H1 (cell line): ENCODE data around the gene ITPKB. TPM values are rescaled to one million over a fixed set of nuclear protein-coding genes. Genes with fewer than 3 reads are reported as not detected.

Experiments used
- CTCF ChIA-PET: fragments of 300-600 bp; sonication (Branson Sonifier 250); formaldehyde crosslinking; loops from one replicate; lab custom pipeline; 2021; ENCODE audit not compliant: partially characterized antibody; lab: Charles Lee
- POLR2A ChIA-PET: fragments of 300-600 bp; sonication (Branson Sonifier 250); formaldehyde crosslinking; loops from one replicate; lab custom pipeline; 2021; ENCODE audit warnings: inconsistent platforms; ENCODE audit not compliant: partially characterized antibody; lab: Charles Lee
- DNase-seq, 2 experiments: peaks; one replicate each; pipeline versions ENCODE4 v3.0.0 to v3.0.0-alpha.2; 2010 to 2022; ENCODE audit warnings: low spot score in 2 of 2, low read depth in 1 of 2, mixed read lengths in 1 of 2
- FAIRE-seq: peaks from 2 replicates; lab custom pipeline; 2011; peaks lifted over from hg19 to GRCh38; lab: Jason Lieb, UNC
- H2AFZ ChIP-seq: 2 replicates; pipeline ENCODE4 v1.8.1; 2012; ENCODE audit warnings: low read length, inconsistent platforms
- H2AK5ac ChIP-seq: 2 replicates; pipeline ENCODE4 v1.6.1; 2013; ENCODE audit warnings: low read depth, low read length
- H2BK120ac ChIP-seq: replicated peaks from 2 replicates; pipeline ENCODE3; 2013; ENCODE audit warnings: low read depth, low read length, inconsistent platforms
- H2BK12ac ChIP-seq: 2 replicates; pipeline ENCODE4 v1.6.1; 2013; ENCODE audit warnings: low read depth, low read length
- H2BK15ac ChIP-seq: 2 replicates; pipeline ENCODE4 v1.6.1; 2013; ENCODE audit warnings: low read length
- H2BK20ac ChIP-seq: 2 replicates; pipeline ENCODE4 v1.6.1; 2013; ENCODE audit warnings: low read length
- H2BK5ac ChIP-seq: 2 replicates; pipeline ENCODE4 v1.6.1; 2013; ENCODE audit warnings: low read depth, low read length
- H3K14ac ChIP-seq: 2 replicates; pipeline ENCODE4 v1.6.1; 2013; ENCODE audit warnings: inconsistent platforms; ENCODE audit not compliant: insufficient read length
- H3K18ac ChIP-seq: 2 replicates; pipeline ENCODE4 v1.6.1; 2013; ENCODE audit warnings: low read length; ENCODE audit errors: extremely low read depth
- H3K23ac ChIP-seq: 2 replicates; pipeline ENCODE4 v1.6.1; 2013; ENCODE audit warnings: inconsistent platforms; ENCODE audit not compliant: insufficient read length
- H3K23me2 ChIP-seq: 2 replicates; pipeline ENCODE4 v1.6.1; 2013; ENCODE audit warnings: low read depth, low read length
- H3K27ac ChIP-seq: 2 replicates; pipeline ENCODE4 v1.6.1; 2011; ENCODE audit warnings: low read depth, low read length, inconsistent platforms
- H3K27me3 ChIP-seq, 4 experiments: replicated peaks in 1 of 4; 1 replicate in 1 of 4; 2 replicates in 3 of 4; pipeline versions ENCODE4 v1.6.1 to v1.8.1; 2011 to 2013; ENCODE audit warnings: low read length in 3 of 4, mild to moderate bottlenecking in 3 of 4, inconsistent platforms in 2 of 4, mixed read lengths in 2 of 4, moderate library complexity in 1 of 4; ENCODE audit not compliant: control insufficient read depth in 3 of 4, insufficient read depth in 3 of 4; ENCODE audit errors: extremely low read depth in 1 of 4
- H3K36me3 ChIP-seq, 4 experiments: 2 replicates each; pipeline versions ENCODE4 v1.6.1 to v1.8.1; 2011 to 2013; ENCODE audit warnings: mild to moderate bottlenecking in 4 of 4, low read length in 3 of 4, moderate library complexity in 2 of 4, control low read depth in 1 of 4, inconsistent platforms in 1 of 4; ENCODE audit not compliant: insufficient read depth in 4 of 4, control insufficient read depth in 2 of 4
- H3K4ac ChIP-seq: replicated peaks from 2 replicates; pipeline ENCODE3; 2013; ENCODE audit warnings: low read length, low read depth, mixed read lengths, inconsistent platforms; ENCODE audit not compliant: insufficient read length
- H3K4me1 ChIP-seq, 4 experiments: replicated peaks in 1 of 4; 1 replicate in 1 of 4; 2 replicates in 3 of 4; pipeline versions ENCODE4 v1.6.1 to v1.8.1; 2011 to 2013; ENCODE audit warnings: low read length in 3 of 4, inconsistent platforms in 2 of 4, mixed read lengths in 1 of 4; ENCODE audit not compliant: insufficient read depth in 4 of 4, control insufficient read depth in 3 of 4
- H3K4me2 ChIP-seq, 2 experiments: 2 replicates each; pipeline versions ENCODE4 v1.6.1 to v1.8.1; 2011 to 2013; ENCODE audit warnings: low read depth in 2 of 2, low read length in 2 of 2, control low read depth in 1 of 2, inconsistent platforms in 1 of 2, mild to moderate bottlenecking in 1 of 2; ENCODE audit not compliant: insufficient read depth in 1 of 2
- H3K4me3 ChIP-seq, 4 experiments: fragments of 200-600, 300-600 bp in 1 of 4; sonication (generic), shearing (Covaris generic), sonication (Bioruptor Twin) in 1 of 4; 2 replicates each; pipeline versions ENCODE4 v1.5.1 to v1.8.1; 2011 to 2016; ENCODE audit warnings: low read length in 4 of 4, low read depth in 3 of 4, control low read depth in 2 of 4, inconsistent platforms in 2 of 4, mild to moderate bottlenecking in 2 of 4, mixed read lengths in 1 of 4, moderate library complexity in 1 of 4; ENCODE audit not compliant: insufficient read depth in 2 of 4; ENCODE audit errors: extremely low read depth in 1 of 4
- H3K56ac ChIP-seq: replicated peaks from 2 replicates; pipeline ENCODE3; 2013; ENCODE audit warnings: low read depth, mild to moderate bottlenecking, mixed read lengths, low read length, inconsistent platforms; ENCODE audit not compliant: insufficient read length
- H3K79me1 ChIP-seq: 2 replicates; pipeline ENCODE4 v1.6.1; 2013; ENCODE audit warnings: low read depth, low read length, control low read depth
- H3K79me2 ChIP-seq, 2 experiments: 2 replicates each; pipeline versions ENCODE4 v1.6.1 to v1.8.1; 2012 to 2013; ENCODE audit warnings: low read length in 2 of 2, mild to moderate bottlenecking in 2 of 2, inconsistent platforms in 1 of 2; ENCODE audit not compliant: insufficient read depth in 2 of 2, control insufficient read depth in 1 of 2
- H3K9ac ChIP-seq, 4 experiments: replicated peaks in 1 of 4; 1 replicate in 1 of 4; 2 replicates in 3 of 4; pipeline versions ENCODE4 v1.6.1 to v1.8.1; 2011 to 2013; ENCODE audit warnings: low read depth in 3 of 4, low read length in 3 of 4, control low read depth in 2 of 4, mild to moderate bottlenecking in 2 of 4, moderate library complexity in 2 of 4, inconsistent platforms in 1 of 4; ENCODE audit errors: extremely low read depth in 1 of 4
- H3K9me3 ChIP-seq, 2 experiments: 2 replicates each; pipeline versions ENCODE4 v1.6.1 to v1.8.1; 2012 to 2013; ENCODE audit warnings: mild to moderate bottlenecking in 2 of 2, moderate library complexity in 2 of 2, control low read depth in 1 of 2, inconsistent platforms in 1 of 2, low read depth in 1 of 2, low read length in 1 of 2, mixed read lengths in 1 of 2; ENCODE audit not compliant: insufficient read depth in 2 of 2
- H4K20me1 ChIP-seq, 2 experiments: replicated peaks in 1 of 2; 2 replicates each; pipeline versions ENCODE3 to v1.8.1; 2011 to 2013; ENCODE audit warnings: inconsistent platforms in 2 of 2, low read length in 2 of 2, mild to moderate bottlenecking in 1 of 2; ENCODE audit not compliant: insufficient read depth in 2 of 2, control insufficient read depth in 1 of 2
- H4K5ac ChIP-seq: 2 replicates; pipeline ENCODE4 v1.6.1; 2013; ENCODE audit warnings: low read length, low read depth, mixed read lengths, inconsistent platforms; ENCODE audit not compliant: insufficient read length
- H4K8ac ChIP-seq: 2 replicates; pipeline ENCODE4 v1.8.0; 2013; ENCODE audit warnings: mild to moderate bottlenecking, moderate library complexity, low read length, inconsistent platforms; ENCODE audit not compliant: insufficient read depth; ENCODE audit errors: extremely low read depth
- H4K91ac ChIP-seq: replicated peaks from 2 replicates; pipeline ENCODE3; 2013; ENCODE audit warnings: low read length, mixed read lengths, inconsistent platforms; ENCODE audit not compliant: insufficient read length
- BCL11A ChIP-seq, 2 experiments: IDR thresholded peaks; one replicate each; pipeline ENCODE4 v1.6.1; 2011; ENCODE audit warnings: low read depth in 2 of 2, low read length in 2 of 2, mild to moderate bottlenecking in 2 of 2
- CHD2 ChIP-seq: IDR thresholded peaks from 2 replicates; pipeline ENCODE4 v1.6.1; 2012; ENCODE audit warnings: low read length, improper control_type of control experiment
- CTCF ChIP-seq, 3 experiments: IDR thresholded peaks; 1 replicate in 2 of 3; 2 replicates in 1 of 3; pipeline versions ENCODE4 v1.5.1 to v1.6.1; 2011; ENCODE audit warnings: low read length in 3 of 3, mild to moderate bottlenecking in 3 of 3, inconsistent platforms in 2 of 3, low read depth in 1 of 3, moderate library complexity in 1 of 3; ENCODE audit not compliant: insufficient read depth in 1 of 3; ENCODE audit errors: control extremely low read depth in 1 of 3
- EP300 ChIP-seq, 2 experiments: IDR thresholded peaks; 1 replicate in 1 of 2; 2 replicates in 1 of 2; pipeline ENCODE4 v1.6.1; 2011 to 2012; ENCODE audit warnings: low read depth in 2 of 2, low read length in 2 of 2, mild to moderate bottlenecking in 2 of 2, borderline replicate concordance in 1 of 2, inconsistent platforms in 1 of 2, moderate library complexity in 1 of 2
- HDAC6 ChIP-seq: IDR thresholded peaks from one replicate; pipeline ENCODE4 v1.7.1; 2012; ENCODE audit warnings: low read depth, mild to moderate bottlenecking, inconsistent platforms, low read length, moderate library complexity
- KDM1A ChIP-seq: fragments of 200-600, 300-600 bp; sonication (generic); IDR thresholded peaks from 2 replicates; pipeline ENCODE4 v1.7.1; 2016; ENCODE audit warnings: mild to moderate bottlenecking, low read length, borderline replicate concordance
- KDM4A ChIP-seq: IDR thresholded peaks from one replicate; pipeline ENCODE4 v1.7.1; 2012; ENCODE audit warnings: low read depth, mild to moderate bottlenecking, moderate library complexity, low read length, inconsistent platforms; ENCODE audit not compliant: severe bottlenecking
- POU5F1 ChIP-seq: IDR thresholded peaks from 2 replicates; pipeline ENCODE4 v1.6.1; 2011; ENCODE audit warnings: low read depth, mild to moderate bottlenecking, low read length, moderate library complexity
- RFX5 ChIP-seq: IDR thresholded peaks from 2 replicates; pipeline ENCODE4 v1.6.1; 2011; ENCODE audit warnings: low read depth, low read length, improper control_type of control experiment, borderline replicate concordance
- RNF2 ChIP-seq: fragments of 200-900, 300-1000 bp; sonication (generic); IDR thresholded peaks from 2 replicates; pipeline ENCODE4 v1.7.1; 2016; ENCODE audit warnings: borderline replicate concordance, low read depth, mild to moderate bottlenecking, antibody characterized with exemption, low read length; ENCODE audit not compliant: poor library complexity, severe bottlenecking; ENCODE audit errors: missing control alignments
- SIX5 ChIP-seq: IDR thresholded peaks from 2 replicates; pipeline ENCODE4 v1.6.1; 2011; ENCODE audit warnings: mild to moderate bottlenecking, low read depth, low read length
- WGBS, 2 experiments: shearing (Covaris generic) in 1 of 2; methylation state at CpG; one replicate each; pipeline versions ENCODE4 v1.1.6 to v1.1.7; 2013 to 2015; ENCODE audit warnings: low lambda C conversion rate in 2 of 2, mixed read lengths in 2 of 2, inconsistent platforms in 1 of 2, low coverage in 1 of 2, missing lambda C conversion rate in 1 of 2; ENCODE audit not compliant: insufficient replicate concordance in 2 of 2, insufficient coverage in 1 of 2, insufficient read length in 1 of 2; ENCODE audit errors: extremely low coverage in 1 of 2, missing lambda C conversion rate in 1 of 2; 5-methylcytosine and 5-hydroxymethylcytosine counted together
- polyA plus RNA-seq, 7 experiments: library from polyadenylated mRNA; depleted of rRNA in 3 of 7; stranded (reverse) in 5 of 7; unstranded in 2 of 7; fragments of >200 nt in 5 of 7; fragments of 200-250 nt in 2 of 7; gene quantifications; 1 replicate in 5 of 7; 2 replicates in 1 of 7; 4 replicates in 1 of 7; pipeline versions ENCODE4 v1.2.1 to v1.2.3, GENCODE V29; 2011 to 2013; ENCODE audit warnings: missing spikeins in 2 of 7, mixed read lengths in 2 of 7
- total RNA-seq: library from RNA; stranded (reverse); fragmentation: NEBNext Ultra II Directional; extraction: Animal tissue kit (Norgen Biotek cat#: 25700); gene quantifications from 2 replicates; pipeline ENCODE4 v1.2.1, GENCODE V29; 2021

Gene ITPKB
- total and polyA plus RNA-seq, 2 of the 8 experiments (the other 6 are each of a cell fraction or from before 2014, with no cell fraction given), result 1.7 to 4.8 TPM

- Histone ChIP-seq H2BK20ac (no peak overlapping the region), H3K14ac (no peak overlapping the region), H3K79me2 (no peaks in the 10 kb centered on the region), H3K4ac (no peak overlapping the region), H3K27ac (no peak overlapping the region), H3K23ac (no peak overlapping the region), H2BK120ac (no peak overlapping the region), H3K9me3 (no peaks in the 10 kb centered on the region), H3K4me3 (no peak overlapping the region), H4K20me1 (no peaks in the 10 kb centered on the region), H3K56ac (no peak overlapping the region), H2BK15ac (no peak overlapping the region), H3K79me1 (no peaks in the 10 kb centered on the region), H4K91ac (no peak overlapping the region), H3K18ac (no peak overlapping the region), H4K5ac (no peak overlapping the region), H2BK12ac (no peak overlapping the region), H2BK5ac (no peak overlapping the region), H3K9ac (no peak overlapping the region), H4K8ac (no peak overlapping the region), H3K23me2 (peaks cover 2% of the 10 kb centered on the region; the same call in 1 of the 2 replicates), H2AK5ac (no peak overlapping the region), H3K4me1 (peaks cover 0 to 7% (median 4%) of the 10 kb centered on the region in 4 experiments; a peak in 5 of 7 replicates), H3K27me3 (no peaks in the 10 kb centered on the region), H3K36me3 (no peaks in the 10 kb centered on the region), H2AFZ (no peak overlapping the region), H3K4me2 (no peak overlapping the region)
- DNase-seq (no peak), FAIRE-seq (no peak)
- ChIA-PET POLR2A (no interaction called here), CTCF (interaction anchor here (0.6 to 14.1 kb wide), 28 partner anchors 8 to 257 kb away, joined by 3 to 184 read pairs (median 4); no protein-coding TSS in a partner anchor)
- 85% methylated on average over 10 of the region's 10 CpGs; no CpG with 5 or more reads in 1 of the 2 experiments for WGBS, 2 experiments
- no peak for TF ChIP-seq CTCF (IDR thresholded peaks at IDR 0.05; ENCODE audit: control extremely low read depth in 1 of 3, insufficient read depth in 1 of 3, low read depth in 1 of 3, low read length in 3 of 3)
- no peak for TF ChIP-seq HDAC6
- no peak for TF ChIP-seq RFX5
- no peak for TF ChIP-seq SIX5
- no peak for TF ChIP-seq POU5F1
- no peak for TF ChIP-seq KDM1A
- TF ChIP-seq EP300 (IDR thresholded peaks at IDR 0.05; ENCODE audit: borderline replicate concordance in 1 of 2, low read depth in 2 of 2, low read length in 2 of 2), result no peak
- TF ChIP-seq BCL11A (IDR thresholded peaks at IDR 0.05; ENCODE audit: low read depth in 2 of 2, low read length in 2 of 2), result no peak
- no peak for TF ChIP-seq RNF2
- TF ChIP-seq KDM4A, result no peak
- TF ChIP-seq CHD2, result no peak
Observed at GRCh38 chr1:226632922-226633351, 106.1 kb downstream of the ITPKB start.
